HEK293 (cell line): ENCODE measurements around the gene CELF4.

Experiments used
- CTCF ChIA-PET: fragments of 350-600 bp; formaldehyde crosslinking; extraction: SDS; loops from one replicate; lab custom pipeline; 2021; ENCODE audit warnings: antibody characterized with exemption; lab: Yijun Ruan, JAX
- POLR2A ChIA-PET: fragments of 300-600 bp; formaldehyde crosslinking; extraction: SDS; loops from one replicate; lab custom pipeline; 2020; ENCODE audit warnings: antibody characterized with exemption, inconsistent platforms; lab: Yijun Ruan, JAX
- H3K27ac ChIP-seq: fragments of 200-500 bp; sonication (Bioruptor generic); 2 replicates; pipeline ENCODE4 v1.5.1; 2014; ENCODE audit warnings: low read depth, low read length, control low read depth, inconsistent platforms; ENCODE audit errors: extremely low read depth
- H3K36me3 ChIP-seq, 2 experiments: fragments of 200-500 bp in 1 of 2; sonication (Bioruptor generic) in 1 of 2; 1 replicate in 1 of 2; 2 replicates in 1 of 2; pipeline ENCODE4 v1.5.1; 2014 to 2017; ENCODE audit warnings: inconsistent platforms in 2 of 2, low read length in 2 of 2; ENCODE audit not compliant: control insufficient read depth in 2 of 2, insufficient read depth in 1 of 2
- H3K4me1 ChIP-seq: fragments of 200-500 bp; sonication (Bioruptor generic); 2 replicates; pipeline ENCODE4 v1.5.1; 2014; ENCODE audit warnings: mild to moderate bottlenecking, low read length, inconsistent platforms; ENCODE audit not compliant: control insufficient read depth, insufficient read depth
- H3K4me3 ChIP-seq: 2 replicates; pipeline ENCODE4 v1.5.1; 2011; ENCODE audit warnings: low read depth, mild to moderate bottlenecking, control low read depth, low read length, moderate library complexity
- H3K9me3 ChIP-seq: fragments of 200-500 bp; sonication (Bioruptor generic); 2 replicates; pipeline ENCODE4 v1.5.1; 2014; ENCODE audit warnings: low read depth, low read length, inconsistent platforms; ENCODE audit not compliant: control insufficient read depth, insufficient read depth
- REPIN1 ChIP-seq: fragments of 450-650 bp; formaldehyde crosslinking; IDR thresholded peaks from 2 replicates; pipeline ENCODE4 v1.5.1; 2017; ENCODE audit warnings: missing biosample characterization, missing genetic modification characterization, low read depth
- SP2 ChIP-seq: fragments of 450-650 bp; formaldehyde crosslinking; IDR thresholded peaks from 2 replicates; pipeline ENCODE4 v1.5.1; 2016; ENCODE audit warnings: missing biosample characterization, missing genetic modification characterization
- TCF7L2 ChIP-seq: IDR thresholded peaks from 2 replicates; pipeline ENCODE4 v1.6.1; 2011; ENCODE audit warnings: low read depth, mild to moderate bottlenecking, inconsistent platforms, low read length, moderate library complexity, borderline replicate concordance
- ZBTB21 ChIP-seq: fragments of 450-650 bp; formaldehyde crosslinking; IDR thresholded peaks from 2 replicates; pipeline ENCODE4 v1.5.1; 2017; ENCODE audit warnings: missing biosample characterization, missing genetic modification characterization
- ZBTB7A ChIP-seq: fragments of 450-650 bp; formaldehyde crosslinking; IDR thresholded peaks from 2 replicates; pipeline ENCODE4 v1.5.1; 2016; ENCODE audit warnings: low read depth, missing biosample characterization, missing genetic modification characterization
- ZBTB8A ChIP-seq: fragments of 450-650 bp; formaldehyde crosslinking; IDR thresholded peaks from 2 replicates; pipeline ENCODE4 v1.5.1; 2016; ENCODE audit warnings: missing biosample characterization, missing genetic modification characterization
- ZFP69B ChIP-seq: fragments of 450-650 bp; formaldehyde crosslinking; IDR thresholded peaks from 2 replicates; pipeline ENCODE4 v1.5.1; 2016; ENCODE audit warnings: missing biosample characterization, missing genetic modification characterization
- ZNF16 ChIP-seq: fragments of 450-650 bp; formaldehyde crosslinking; IDR thresholded peaks from 2 replicates; pipeline ENCODE4 v1.5.1; 2016; ENCODE audit warnings: low read depth, missing biosample characterization, missing genetic modification characterization
- ZNF23 ChIP-seq: fragments of 450-650 bp; formaldehyde crosslinking; IDR thresholded peaks from 2 replicates; pipeline ENCODE4 v1.5.1; 2016; ENCODE audit warnings: missing biosample characterization, missing genetic modification characterization, borderline replicate concordance
- ZNF302 ChIP-seq: fragments of 450-650 bp; formaldehyde crosslinking; IDR thresholded peaks from 2 replicates; pipeline ENCODE4 v1.5.1; 2016; ENCODE audit warnings: missing biosample characterization, missing genetic modification characterization, low read depth
- ZNF473 ChIP-seq: fragments of 450-650 bp; formaldehyde crosslinking; IDR thresholded peaks from 2 replicates; pipeline ENCODE4 v1.5.1; 2017; ENCODE audit warnings: missing biosample characterization, missing genetic modification characterization
- ZNF544 ChIP-seq: fragments of 450-650 bp; formaldehyde crosslinking; IDR thresholded peaks from 2 replicates; pipeline ENCODE4 v1.5.0; 2017; ENCODE audit warnings: missing biosample characterization, missing genetic modification characterization
- ZNF561 ChIP-seq: fragments of 450-650 bp; IDR thresholded peaks from 2 replicates; pipeline ENCODE4 v1.5.1; 2018; ENCODE audit warnings: missing biosample characterization, missing genetic modification characterization, borderline replicate concordance
- ZNF571 ChIP-seq: fragments of 450-650 bp; formaldehyde crosslinking; IDR thresholded peaks from 2 replicates; pipeline ENCODE4 v1.5.0; 2017; ENCODE audit warnings: missing biosample characterization, missing genetic modification characterization
- ZNF600 ChIP-seq: fragments of 450-650 bp; formaldehyde crosslinking; IDR thresholded peaks from 2 replicates; pipeline ENCODE4 v1.5.1; 2016; ENCODE audit warnings: missing biosample characterization, missing genetic modification characterization
- ZNF623 ChIP-seq: fragments of 450-650 bp; formaldehyde crosslinking; IDR thresholded peaks from 2 replicates; pipeline ENCODE4 v1.5.1; 2016; ENCODE audit warnings: missing biosample characterization, missing genetic modification characterization
- TF ChIP-seq, protein P1 (sequence below): fragments of 450-650 bp; formaldehyde crosslinking; IDR thresholded peaks from 2 replicates; pipeline ENCODE4 v1.5.1; 2016; ENCODE audit warnings: missing biosample characterization, missing genetic modification characterization
- TF ChIP-seq, protein P2 (sequence below): fragments of 450-650 bp; formaldehyde crosslinking; IDR thresholded peaks from 2 replicates; pipeline ENCODE4 v1.5.1; 2016; ENCODE audit warnings: missing biosample characterization, missing genetic modification characterization
- TF ChIP-seq, protein P3 (sequence below): fragments of 450-650 bp; formaldehyde crosslinking; IDR thresholded peaks from 2 replicates; pipeline ENCODE4 v1.5.1; 2017; ENCODE audit warnings: missing biosample characterization, missing genetic modification characterization
- TF ChIP-seq, protein P4 (sequence below): fragments of 450-650 bp; formaldehyde crosslinking; IDR thresholded peaks from 2 replicates; pipeline ENCODE4 v1.5.1; 2016; ENCODE audit warnings: missing biosample characterization, missing genetic modification characterization
- TF ChIP-seq, protein P5 (sequence below): fragments of 450-650 bp; formaldehyde crosslinking; IDR thresholded peaks from 2 replicates; pipeline ENCODE4; 2016; ENCODE audit warnings: missing biosample characterization, missing genetic modification characterization
- TF ChIP-seq, protein P6 (sequence below): fragments of 450-650 bp; formaldehyde crosslinking; IDR thresholded peaks from 2 replicates; pipeline ENCODE4 v1.5.1; 2017; ENCODE audit warnings: missing biosample characterization, missing genetic modification characterization

The CELF4 gene

DNA sequence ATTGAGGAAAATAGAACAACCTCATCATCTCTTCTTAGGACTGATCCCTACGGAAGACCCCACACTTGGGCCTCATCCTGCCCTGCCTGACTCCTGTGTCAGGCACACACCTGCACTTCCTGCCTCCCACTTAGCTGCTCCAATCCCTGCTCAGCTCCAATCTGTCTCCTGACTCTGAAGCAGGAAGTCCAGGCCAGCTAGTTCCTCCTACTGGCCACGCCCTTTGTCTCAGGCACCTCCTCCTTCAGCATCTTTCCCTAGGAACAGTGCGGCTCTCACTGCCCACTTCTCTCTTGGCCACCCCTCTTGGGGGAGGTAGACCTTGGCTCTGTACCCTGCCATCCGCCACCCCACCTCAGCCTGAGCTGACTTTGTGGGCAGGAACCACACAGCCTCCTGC is 135.8 kb downstream of the CELF4 start (continued):
- TF ChIP-seq, protein P1, sequence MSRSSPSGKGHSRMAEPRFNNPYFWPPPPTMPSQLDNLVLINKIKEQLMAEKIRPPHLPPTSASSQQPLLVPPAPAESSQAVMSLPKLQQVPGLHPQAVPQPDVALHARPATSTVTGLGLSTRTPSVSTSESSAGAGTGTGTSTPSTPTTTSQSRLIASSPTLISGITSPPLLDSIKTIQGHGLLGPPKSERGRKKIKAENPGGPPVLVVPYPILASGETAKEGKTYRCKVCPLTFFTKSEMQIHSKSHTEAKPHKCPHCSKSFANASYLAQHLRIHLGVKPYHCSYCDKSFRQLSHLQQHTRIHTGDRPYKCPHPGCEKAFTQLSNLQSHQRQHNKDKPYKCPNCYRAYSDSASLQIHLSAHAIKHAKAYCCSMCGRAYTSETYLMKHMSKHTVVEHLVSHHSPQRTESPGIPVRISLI: no peak
- TF ChIP-seq TCF7L2: no peak

DNA sequence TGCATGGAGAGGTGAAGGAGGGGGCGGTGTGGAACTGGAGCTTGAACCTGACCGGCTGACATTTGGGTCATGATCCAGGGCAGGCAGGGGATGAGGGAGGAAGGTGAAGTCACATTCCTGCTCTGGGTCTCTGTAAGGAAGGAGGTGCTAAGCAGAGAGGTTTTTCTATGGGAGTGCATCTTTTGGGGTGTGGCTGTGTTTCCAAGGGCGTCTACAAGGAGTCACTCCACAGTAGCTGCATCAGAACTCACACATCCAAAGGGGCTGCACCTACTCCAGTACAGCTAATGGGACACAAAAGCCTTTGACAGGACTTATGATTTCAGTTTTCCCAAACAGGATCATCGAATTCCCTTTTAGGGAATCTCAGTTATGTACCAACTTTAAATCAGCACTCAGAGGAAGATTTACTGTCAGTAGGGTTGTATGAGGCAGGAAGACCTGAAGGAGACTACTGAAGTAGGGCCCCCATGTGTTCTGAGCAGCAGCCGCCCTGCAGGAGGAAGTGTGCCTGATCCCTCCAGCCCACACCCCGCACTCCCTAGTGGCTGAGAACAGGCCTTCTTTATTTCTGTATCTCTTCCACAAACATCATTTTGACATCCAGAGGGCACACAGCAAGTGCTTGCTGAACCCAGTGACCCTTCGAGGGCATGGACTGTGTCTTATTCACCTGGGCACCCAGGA is 137.2 kb downstream of the CELF4 start:
- TF ChIP-seq ZNF571 (tag by site-specific recombination): no peak
- no peak for TF ChIP-seq ZNF561
- TF ChIP-seq ZNF302 (tag by site-specific recombination): no peak
- no peak for TF ChIP-seq REPIN1
- TF ChIP-seq ZBTB7A: no peak
- TF ChIP-seq, protein P2, sequence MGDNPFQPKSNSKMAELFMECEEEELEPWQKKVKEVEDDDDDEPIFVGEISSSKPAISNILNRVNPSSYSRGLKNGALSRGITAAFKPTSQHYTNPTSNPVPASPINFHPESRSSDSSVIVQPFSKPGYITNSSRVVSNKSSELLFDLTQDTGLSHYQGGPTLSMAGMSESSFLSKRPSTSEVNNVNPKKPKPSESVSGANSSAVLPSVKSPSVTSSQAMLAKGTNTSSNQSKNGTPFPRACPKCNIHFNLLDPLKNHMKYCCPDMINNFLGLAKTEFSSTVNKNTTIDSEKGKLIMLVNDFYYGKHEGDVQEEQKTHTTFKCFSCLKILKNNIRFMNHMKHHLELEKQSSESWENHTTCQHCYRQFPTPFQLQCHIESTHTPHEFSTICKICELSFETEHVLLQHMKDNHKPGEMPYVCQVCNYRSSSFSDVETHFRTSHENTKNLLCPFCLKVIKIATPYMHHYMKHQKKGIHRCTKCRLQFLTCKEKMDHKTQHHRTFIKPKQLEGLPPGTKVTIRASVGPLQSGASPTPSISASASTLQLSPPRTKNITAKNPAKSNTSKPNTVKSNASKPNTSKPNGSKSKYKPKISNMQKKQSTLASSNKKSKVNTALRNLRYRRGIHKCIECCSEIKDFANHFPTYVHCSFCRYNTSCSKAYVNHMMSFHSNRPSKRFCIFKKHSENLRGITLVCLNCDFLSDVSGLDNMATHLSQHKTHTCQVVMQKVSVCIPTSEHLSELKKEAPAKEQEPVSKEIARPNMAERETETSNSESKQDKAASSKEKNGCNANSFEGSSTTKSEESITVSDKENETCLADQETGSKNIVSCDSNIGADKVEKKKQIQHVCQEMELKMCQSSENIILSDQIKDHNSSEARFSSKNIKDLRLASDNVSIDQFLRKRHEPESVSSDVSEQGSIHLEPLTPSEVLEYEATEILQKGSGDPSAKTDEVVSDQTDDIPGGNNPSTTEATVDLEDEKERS (tag by site-specific recombination): no peak
- TF ChIP-seq, protein P3, sequence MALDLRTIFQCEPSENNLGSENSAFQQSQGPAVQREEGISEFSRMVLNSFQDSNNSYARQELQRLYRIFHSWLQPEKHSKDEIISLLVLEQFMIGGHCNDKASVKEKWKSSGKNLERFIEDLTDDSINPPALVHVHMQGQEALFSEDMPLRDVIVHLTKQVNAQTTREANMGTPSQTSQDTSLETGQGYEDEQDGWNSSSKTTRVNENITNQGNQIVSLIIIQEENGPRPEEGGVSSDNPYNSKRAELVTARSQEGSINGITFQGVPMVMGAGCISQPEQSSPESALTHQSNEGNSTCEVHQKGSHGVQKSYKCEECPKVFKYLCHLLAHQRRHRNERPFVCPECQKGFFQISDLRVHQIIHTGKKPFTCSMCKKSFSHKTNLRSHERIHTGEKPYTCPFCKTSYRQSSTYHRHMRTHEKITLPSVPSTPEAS: no peak
- TF ChIP-seq, protein P4, sequence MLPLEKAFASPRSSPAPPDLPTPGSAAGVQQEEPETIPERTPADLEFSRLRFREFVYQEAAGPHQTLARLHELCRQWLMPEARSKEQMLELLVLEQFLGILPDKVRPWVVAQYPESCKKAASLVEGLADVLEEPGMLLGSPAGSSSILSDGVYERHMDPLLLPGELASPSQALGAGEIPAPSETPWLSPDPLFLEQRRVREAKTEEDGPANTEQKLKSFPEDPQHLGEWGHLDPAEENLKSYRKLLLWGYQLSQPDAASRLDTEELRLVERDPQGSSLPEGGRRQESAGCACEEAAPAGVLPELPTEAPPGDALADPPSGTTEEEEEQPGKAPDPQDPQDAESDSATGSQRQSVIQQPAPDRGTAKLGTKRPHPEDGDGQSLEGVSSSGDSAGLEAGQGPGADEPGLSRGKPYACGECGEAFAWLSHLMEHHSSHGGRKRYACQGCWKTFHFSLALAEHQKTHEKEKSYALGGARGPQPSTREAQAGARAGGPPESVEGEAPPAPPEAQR (tag by site-specific recombination): no peak
- no peak for TF ChIP-seq ZNF16 (tag by site-specific recombination)
- no peak for TF ChIP-seq ZNF23 (tag by site-specific recombination)
- TF ChIP-seq ZNF600 (tag by site-specific recombination): no peak
- TF ChIP-seq ZNF544 (tag by site-specific recombination): no peak
- no peak for TF ChIP-seq ZBTB21
- no peak for TF ChIP-seq SP2 (tag by site-specific recombination)
- no peak for TF ChIP-seq ZNF623 (tag by site-specific recombination)
- TF ChIP-seq, protein P5, sequence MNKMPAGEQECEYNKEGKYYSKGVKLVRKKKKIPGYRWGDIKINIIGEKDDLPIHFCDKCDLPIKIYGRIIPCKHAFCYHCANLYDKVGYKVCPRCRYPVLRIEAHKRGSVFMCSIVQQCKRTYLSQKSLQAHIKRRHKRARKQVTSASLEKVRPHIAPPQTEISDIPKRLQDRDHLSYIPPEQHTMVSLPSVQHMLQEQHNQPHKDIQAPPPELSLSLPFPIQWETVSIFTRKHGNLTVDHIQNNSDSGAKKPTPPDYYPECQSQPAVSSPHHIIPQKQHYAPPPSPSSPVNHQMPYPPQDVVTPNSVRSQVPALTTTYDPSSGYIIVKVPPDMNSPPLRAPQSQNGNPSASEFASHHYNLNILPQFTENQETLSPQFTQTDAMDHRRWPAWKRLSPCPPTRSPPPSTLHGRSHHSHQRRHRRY (tag by site-specific recombination): no peak
- no peak for TF ChIP-seq ZBTB8A
- TF ChIP-seq, protein P6, sequence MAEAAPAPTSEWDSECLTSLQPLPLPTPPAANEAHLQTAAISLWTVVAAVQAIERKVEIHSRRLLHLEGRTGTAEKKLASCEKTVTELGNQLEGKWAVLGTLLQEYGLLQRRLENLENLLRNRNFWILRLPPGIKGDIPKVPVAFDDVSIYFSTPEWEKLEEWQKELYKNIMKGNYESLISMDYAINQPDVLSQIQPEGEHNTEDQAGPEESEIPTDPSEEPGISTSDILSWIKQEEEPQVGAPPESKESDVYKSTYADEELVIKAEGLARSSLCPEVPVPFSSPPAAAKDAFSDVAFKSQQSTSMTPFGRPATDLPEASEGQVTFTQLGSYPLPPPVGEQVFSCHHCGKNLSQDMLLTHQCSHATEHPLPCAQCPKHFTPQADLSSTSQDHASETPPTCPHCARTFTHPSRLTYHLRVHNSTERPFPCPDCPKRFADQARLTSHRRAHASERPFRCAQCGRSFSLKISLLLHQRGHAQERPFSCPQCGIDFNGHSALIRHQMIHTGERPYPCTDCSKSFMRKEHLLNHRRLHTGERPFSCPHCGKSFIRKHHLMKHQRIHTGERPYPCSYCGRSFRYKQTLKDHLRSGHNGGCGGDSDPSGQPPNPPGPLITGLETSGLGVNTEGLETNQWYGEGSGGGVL (tag by site-specific recombination): no peak
- TF ChIP-seq ZNF473: no peak
- no peak for TF ChIP-seq ZFP69B (tag by site-specific recombination)
- no peaks in the 10 kb centered on the region for H3K36me3 ChIP-seq
- no peaks in the 10 kb centered on the region for H3K9me3 ChIP-seq
- POLR2A ChIA-PET: no interaction called here
- no peaks in the 10 kb centered on the region for H3K4me1 ChIP-seq
- H3K4me3 ChIP-seq: no peak overlapping the region
- no peak overlapping the region for H3K27ac ChIP-seq
- CTCF ChIA-PET: interaction anchor here (0.6 to 0.7 kb wide), 2 partner anchors 427 to 641 kb away, joined by 3 to 5 read pairs; no protein-coding TSS in a partner anchor
